GM19043 (cell line): ENCODE results near the gene RAB8A.
"Not testable (repeated sequence)": the region's sequence is repeated elsewhere in the genome, so short reads cannot be mapped to it uniquely, and the experiment has no call there.

Source experiments
- ATAC-seq: cut with Tn5 transposase; IDR thresholded peaks from one replicate; pipeline ENCODE4 v1.9.1; 2021; ENCODE audit warnings: low read depth; ENCODE audit not compliant: unreplicated experiment

Gene RAB8A

GRCh38 chr19:16167055-16167454, 55.4 kb downstream of the RAB8A start:
- ATAC-seq, result no peak

- ATAC-seq, result no peak
These were observed 56.9 kb downstream of the RAB8A start for GRCh38 chr19:16168465-16169081.

- no peak for ATAC-seq
These were observed 58.4 kb downstream of the RAB8A start for GRCh38 chr19:16170134-16170533.

GRCh38 chr19:16175954-16176353, 64.3 kb downstream of the RAB8A start:
- no peak for ATAC-seq

GRCh38 chr19:16178866-16179265, 67.2 kb downstream of the RAB8A start:
- ATAC-seq, result not testable (repeated sequence)

GRCh38 chr19:16180611-16181010, 68.9 kb downstream of the RAB8A start:
- no peak for ATAC-seq
